Fibroblast of peridontal ligament (primary cell): ENCODE measurements around the gene VGLL3.
"Not testable (repeated sequence)": the region's sequence is repeated elsewhere in the genome, so short reads cannot be mapped to it uniquely, and the experiment has no call there.

Source experiments
- DNase-seq: peaks from one replicate; pipeline ENCODE4 v3.0.0-alpha.2; 2010; ENCODE audit errors: extremely low read depth

Gene VGLL3

GRCh38 chr3:86989611-86990010, 1.3 kb downstream of the VGLL3 start:
- peak; percentile 59 for DNase-seq

DNA sequence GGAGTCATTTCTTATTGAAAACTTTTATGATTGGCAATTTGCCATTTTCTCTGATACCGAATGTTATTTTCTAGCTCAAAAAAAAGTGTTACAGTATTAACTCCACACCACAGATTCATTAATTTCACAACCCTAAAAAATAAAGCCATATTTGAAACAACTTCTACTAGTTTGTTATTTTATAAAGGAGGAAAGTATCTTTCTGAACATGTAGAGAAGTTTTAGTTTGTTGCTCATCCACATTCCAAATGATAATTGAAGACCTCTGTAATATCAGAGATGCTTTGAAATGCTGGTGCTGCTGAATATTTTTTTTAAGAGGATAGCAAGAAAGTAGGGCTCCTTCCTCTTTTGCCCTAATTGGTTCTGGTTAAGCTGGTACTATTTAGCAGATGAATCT, 1.9 kb downstream of the VGLL3 start:
- peak; percentile 53 for DNase-seq

- peak; percentile 81 for DNase-seq
These were observed 2.7 kb downstream of the VGLL3 start for GRCh38 chr3:86988235-86988634.

DNA sequence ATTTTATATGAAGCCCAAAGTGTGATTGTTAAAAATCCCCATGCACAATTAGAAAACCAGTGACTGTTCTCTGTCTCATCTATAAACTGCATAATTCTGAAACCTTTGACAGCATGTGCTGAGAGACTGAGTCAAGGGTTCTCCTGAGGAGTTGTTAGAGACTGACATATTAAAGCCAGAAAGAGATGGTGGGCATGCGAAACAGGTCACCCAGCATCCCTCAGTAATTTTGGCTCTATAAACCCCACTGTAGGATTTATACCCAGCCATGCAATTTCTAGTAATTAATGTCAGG, 3.6 kb downstream of the VGLL3 start:
- no peak for DNase-seq

GRCh38 chr3:86986671-86987420, 4.1 kb downstream of the VGLL3 start:
- DNase-seq: peak; percentile 75

DNA sequence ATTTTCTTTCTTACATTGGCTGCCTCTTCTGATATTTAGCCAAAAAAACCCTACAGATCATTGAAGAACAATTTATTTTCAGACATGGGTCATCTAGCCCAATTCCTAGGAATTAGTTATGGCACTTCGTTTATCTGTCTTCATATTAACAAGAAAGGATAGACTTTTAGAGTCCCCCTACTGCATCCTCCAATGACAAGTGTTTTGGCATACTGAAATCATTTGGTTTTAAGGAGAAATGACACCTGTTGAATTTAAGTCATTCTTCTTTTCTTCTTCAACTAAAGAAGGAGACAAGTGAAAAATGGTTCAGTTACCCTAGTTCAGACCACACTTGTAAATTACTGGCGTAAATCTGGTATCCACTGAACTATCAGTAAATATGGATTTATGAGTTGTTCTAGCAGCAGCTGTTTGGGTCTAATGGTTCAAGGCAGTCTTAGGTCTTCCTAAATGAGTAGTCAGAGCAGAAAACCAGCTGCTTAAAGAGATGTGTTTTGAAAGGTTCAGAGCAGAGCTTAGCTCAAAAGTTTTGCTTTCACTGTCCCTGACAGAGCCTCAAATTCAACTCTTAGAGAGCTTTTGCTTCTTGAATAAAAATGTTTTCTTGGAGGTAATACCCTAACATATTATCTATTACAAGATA, 5.6 kb downstream of the VGLL3 start:
- DNase-seq: peak; percentile 56

DNA sequence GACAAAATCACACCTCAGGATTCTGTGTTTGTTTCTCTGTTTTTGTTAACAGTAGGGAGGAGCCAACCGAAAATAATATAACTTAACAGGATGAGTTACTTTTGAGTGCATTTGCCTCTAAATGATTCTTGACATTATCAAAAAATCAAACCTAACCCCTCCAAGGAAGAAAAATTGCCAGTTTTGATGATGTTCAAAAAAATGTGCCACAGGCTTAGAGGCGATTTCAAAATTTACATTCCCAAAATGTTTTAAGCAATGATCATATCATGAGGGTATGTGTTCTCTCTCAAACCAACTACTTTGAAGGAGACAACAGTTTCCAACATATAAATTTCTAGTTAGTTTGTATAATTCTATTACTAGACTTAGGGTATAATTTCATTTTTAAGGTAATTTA, 6.7 kb downstream of the VGLL3 start:
- peak; percentile 77 for DNase-seq

DNA sequence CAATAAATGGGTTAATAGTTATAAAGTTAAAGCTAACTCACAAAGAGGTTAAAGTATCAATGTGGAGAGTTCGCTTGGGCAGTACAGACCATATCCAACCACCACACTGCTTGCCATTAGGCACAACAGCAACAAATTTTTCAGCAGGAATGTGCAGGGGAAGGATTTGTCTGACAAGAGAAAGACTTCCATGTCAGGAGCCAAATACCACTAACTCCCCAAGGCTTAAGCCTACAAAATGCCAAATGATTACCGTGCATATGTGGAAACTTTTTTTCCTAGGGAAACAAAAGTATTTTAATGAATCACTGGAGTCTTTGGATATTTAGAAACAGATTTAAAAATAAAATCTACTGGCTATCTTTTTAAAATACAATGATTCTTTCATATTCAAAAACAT, 8.1 kb downstream of the VGLL3 start:
- DNase-seq: peak; percentile 98

DNA sequence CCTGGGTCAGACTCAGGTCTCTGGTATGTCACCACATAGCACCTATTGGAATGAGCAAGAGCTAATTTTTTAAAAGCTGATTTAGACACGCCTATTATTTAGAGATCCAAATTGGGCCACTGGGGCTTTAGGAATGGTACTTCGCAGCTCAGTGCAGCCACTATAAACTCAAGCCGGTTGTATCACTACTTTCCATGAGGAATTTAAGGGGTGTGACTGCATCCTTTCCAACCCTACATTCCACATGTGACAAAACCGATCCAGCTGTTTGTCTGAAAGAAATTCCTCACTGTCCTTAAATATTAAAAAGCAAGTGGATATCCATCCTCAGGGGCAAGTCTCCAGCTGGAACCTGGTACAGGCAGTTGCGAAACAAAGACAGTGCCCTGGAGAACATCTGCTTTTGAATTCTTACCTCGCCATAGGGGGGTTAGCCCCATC, 12.8 kb downstream of the VGLL3 start:
- peak; percentile 68 for DNase-seq

GRCh38 chr3:86976219-86976618, 14.7 kb downstream of the VGLL3 start:
- no peak for DNase-seq

DNA sequence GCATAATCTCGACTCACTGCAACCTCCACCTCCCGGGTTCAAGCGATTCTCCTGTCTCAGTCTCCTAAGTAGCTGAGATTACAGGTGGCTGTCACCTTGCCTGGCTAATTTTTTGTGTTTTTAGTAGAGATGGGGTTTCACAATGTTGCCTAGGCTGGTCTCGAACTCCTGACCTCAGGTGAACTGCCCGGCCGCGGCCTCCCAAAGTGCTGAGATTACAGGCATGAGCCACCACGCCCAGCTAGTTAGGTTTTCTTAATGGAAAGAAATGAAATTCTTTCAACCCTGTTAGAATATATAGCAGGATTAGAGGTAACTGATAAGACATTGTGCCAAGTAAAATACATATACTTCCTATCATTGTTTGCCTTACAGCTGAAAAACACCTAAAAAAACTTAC, 16.8 kb downstream of the VGLL3 start:
- not testable (repeated sequence) for DNase-seq

DNA sequence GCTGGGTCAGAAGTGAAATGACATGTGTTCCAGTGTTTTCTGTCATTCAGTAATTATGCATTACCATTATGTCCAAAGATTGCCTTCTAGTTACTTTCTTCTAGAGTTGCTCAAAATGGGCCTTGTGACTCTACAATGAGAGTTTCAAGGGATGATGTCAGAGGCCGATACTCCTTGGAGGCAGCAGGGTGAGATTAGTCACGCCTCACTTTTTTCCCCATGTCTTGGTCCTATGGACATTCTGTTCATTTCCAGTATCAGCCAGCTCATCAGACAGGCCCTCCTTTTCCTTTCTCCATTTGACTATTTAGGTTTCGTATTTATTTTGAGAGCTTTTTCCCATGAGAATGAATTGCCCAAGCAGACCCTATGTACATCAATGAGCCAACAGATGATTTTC, 17.5 kb downstream of the VGLL3 start:
- DNase-seq: peak; percentile 98

GRCh38 chr3:86969500-86970189, 21.3 kb downstream of the VGLL3 start:
- peak; percentile 62 for DNase-seq

- peak; percentile 42 for DNase-seq
These were observed 22.6 kb downstream of the VGLL3 start for GRCh38 chr3:86968244-86968932.

- peak; percentile 43 for DNase-seq
These were observed 23.9 kb downstream of the VGLL3 start for GRCh38 chr3:86967062-86967461.

DNA sequence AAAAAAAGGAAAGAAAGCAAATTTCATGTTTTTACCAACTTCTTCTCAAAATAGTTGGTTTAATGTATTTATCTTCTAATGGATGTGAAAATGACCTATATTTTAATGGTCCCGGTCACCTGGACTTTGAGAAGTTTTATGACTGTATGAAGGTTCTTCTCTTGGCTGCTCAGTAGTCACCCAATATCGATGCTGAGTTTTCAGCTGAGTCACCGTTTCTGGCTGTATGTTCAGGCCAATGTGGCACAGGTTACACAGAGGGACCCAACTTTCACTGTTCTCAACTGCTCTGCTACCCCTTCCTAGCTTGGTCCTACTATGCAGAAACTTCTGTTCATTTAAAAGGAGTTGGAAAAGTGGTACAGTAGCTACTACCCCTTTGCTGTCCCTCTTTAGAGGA, 25.8 kb downstream of the VGLL3 start:
- no peak for DNase-seq

- DNase-seq: no peak
These were observed 27.3 kb downstream of the VGLL3 start for GRCh38 chr3:86963611-86964010.

DNA sequence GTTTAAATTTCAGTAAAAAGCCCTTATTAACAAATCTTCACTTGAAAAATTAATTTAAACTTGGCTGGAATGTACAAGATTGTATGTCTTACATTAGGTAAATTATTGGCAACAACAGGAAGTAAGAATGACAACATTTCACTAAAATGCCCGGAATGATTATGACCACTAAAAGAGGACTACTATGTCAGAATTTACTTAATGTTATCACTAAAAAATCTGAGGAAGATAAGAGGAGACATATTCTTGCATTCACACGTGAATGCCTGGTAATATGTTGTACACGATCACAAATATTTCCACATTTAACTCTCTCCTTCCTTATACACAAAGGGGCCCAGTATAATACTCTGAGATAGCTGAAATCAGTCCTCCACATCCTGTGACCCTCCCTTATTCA, 29.7 kb downstream of the VGLL3 start:
- peak; percentile 35 for DNase-seq

GRCh38 chr3:86960550-86960949, 30.4 kb downstream of the VGLL3 start:
- no peak for DNase-seq

GRCh38 chr3:86958534-86958933, 32.4 kb downstream of the VGLL3 start:
- DNase-seq: peak; percentile 97

- peak; percentile 87 for DNase-seq
These were observed 36.2 kb downstream of the VGLL3 start for GRCh38 chr3:86954747-86955146.

DNA sequence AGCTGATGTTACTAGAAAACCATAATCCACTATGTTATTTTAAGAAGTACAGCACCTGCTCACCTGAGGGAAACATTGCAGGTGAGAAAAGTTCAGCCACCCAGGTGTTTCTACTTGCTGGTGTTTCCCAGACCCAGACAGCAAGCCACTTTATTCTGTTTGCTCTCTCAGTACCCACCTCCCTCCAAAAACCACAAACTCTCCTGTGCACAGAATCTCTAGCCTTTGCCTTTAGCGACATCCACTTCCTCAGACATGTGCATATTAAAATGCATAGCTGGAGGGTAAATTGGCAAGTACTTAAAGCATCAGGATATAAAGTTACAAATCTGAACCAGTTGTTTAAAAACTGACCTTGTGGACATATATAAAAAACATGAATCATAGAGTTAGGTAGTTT, 36.7 kb downstream of the VGLL3 start:
- DNase-seq: no peak
